DMS153 treated with DMSO at 0.1 percent for 48 hours (cell line): ENCODE results near the gene SIRT6.
"Not testable (repeated sequence)": the region's sequence is repeated elsewhere in the genome, so short reads cannot be mapped to it uniquely, and the experiment has no call there.

Experiments
- DNase-seq: peaks from one replicate; lab custom pipeline; 2025; ENCODE audit not compliant: unreplicated experiment; lab: John Stamatoyannopoulos, UW

SIRT6 gene

GRCh38 chr19:4138445-4138844 lies 43.9 kb downstream of the SIRT6 start:
- no peak for DNase-seq

- no peak for DNase-seq
Measured at GRCh38 chr19:4136680-4137088, 45.7 kb downstream of the SIRT6 start.

GRCh38 chr19:4135386-4135785 lies 47.0 kb downstream of the SIRT6 start:
- not testable (repeated sequence) for DNase-seq

GRCh38 chr19:4134351-4134750 lies 48.0 kb downstream of the SIRT6 start:
- no peak for DNase-seq

- DNase-seq, result no peak
Measured at GRCh38 chr19:4130744-4131438, 51.5 kb downstream of the SIRT6 start.

GRCh38 chr19:4129050-4129449 lies 53.3 kb downstream of the SIRT6 start:
- DNase-seq, result not testable (repeated sequence)

- DNase-seq, result not testable (repeated sequence)
Measured at GRCh38 chr19:4127322-4127721, 55.0 kb downstream of the SIRT6 start.

GRCh38 chr19:4124638-4125037 lies 57.7 kb downstream of the SIRT6 start:
- DNase-seq, result no peak
